T-helper 2 cell treated with Interferon-gamma antibody and Interleukin-4, amounts not matched to agents 5 μg/mL and 100 μg/mL, for 36 hours (primary cell): ENCODE results near the gene FBXL14.
A peak's percentile ranks its signal among the peaks of the same experiment; 100 is the strongest.
"Not testable (repeated sequence)": the region's sequence is repeated elsewhere in the genome, so short reads cannot be mapped to it uniquely, and the experiment has no call there.

Source experiments
- DNase-seq: peaks from one replicate; pipeline ENCODE4 v3.0.0; 2021; ENCODE audit warnings: low spot score
- H3K27ac Mint-ChIP-seq: one replicate; pipeline ENCODE4 v1.8.0; 2021; ENCODE audit warnings: mild to moderate bottlenecking, mixed read lengths
- H3K27me3 Mint-ChIP-seq: one replicate; pipeline ENCODE4 v1.8.0; 2021; ENCODE audit warnings: low read depth, mixed read lengths
- H3K36me3 Mint-ChIP-seq: one replicate; pipeline ENCODE4 v1.8.0; 2021; ENCODE audit warnings: low read depth, mixed read lengths
- H3K4me1 Mint-ChIP-seq: one replicate; pipeline ENCODE4 v1.8.0; 2021; ENCODE audit warnings: low read depth, mixed read lengths
- H3K4me3 Mint-ChIP-seq: one replicate; pipeline ENCODE4 v1.8.0; 2022; ENCODE audit warnings: mild to moderate bottlenecking, moderate library complexity, mixed read lengths
- H3K9me3 Mint-ChIP-seq: one replicate; pipeline ENCODE4 v1.8.0; 2021; ENCODE audit warnings: mixed read lengths

Gene FBXL14

DNA sequence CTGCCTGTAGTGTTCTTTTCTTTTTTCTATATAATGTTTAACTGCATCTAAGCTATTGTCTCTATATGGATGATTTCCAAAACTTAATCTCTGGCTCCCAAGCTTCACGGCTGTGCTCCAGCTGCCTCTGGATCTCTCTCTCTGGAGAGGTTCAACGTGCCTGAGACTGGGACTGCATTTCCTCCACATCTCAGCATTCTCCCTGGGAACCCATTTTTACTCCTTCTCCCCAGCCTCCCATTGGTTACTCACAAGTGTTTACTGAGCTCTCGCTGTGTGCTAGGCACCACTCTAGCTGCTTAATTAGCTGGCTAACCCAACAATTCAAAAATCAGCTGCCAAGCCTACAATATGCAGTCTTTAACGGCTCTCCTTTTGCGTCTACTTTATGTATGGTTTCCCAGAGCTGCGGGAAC is 34.7 kb downstream of the FBXL14 start:
- Mint-ChIP-seq H3K9me3 (no peaks in the 10 kb centered on the region), H3K4me1 (no peaks in the 10 kb centered on the region), H3K4me3 (no peak overlapping the region), H3K27me3 (peaks cover 11% of the 10 kb centered on the region), H3K36me3 (no peaks in the 10 kb centered on the region), H3K27ac (no peak overlapping the region)
- DNase-seq = no peak

DNA sequence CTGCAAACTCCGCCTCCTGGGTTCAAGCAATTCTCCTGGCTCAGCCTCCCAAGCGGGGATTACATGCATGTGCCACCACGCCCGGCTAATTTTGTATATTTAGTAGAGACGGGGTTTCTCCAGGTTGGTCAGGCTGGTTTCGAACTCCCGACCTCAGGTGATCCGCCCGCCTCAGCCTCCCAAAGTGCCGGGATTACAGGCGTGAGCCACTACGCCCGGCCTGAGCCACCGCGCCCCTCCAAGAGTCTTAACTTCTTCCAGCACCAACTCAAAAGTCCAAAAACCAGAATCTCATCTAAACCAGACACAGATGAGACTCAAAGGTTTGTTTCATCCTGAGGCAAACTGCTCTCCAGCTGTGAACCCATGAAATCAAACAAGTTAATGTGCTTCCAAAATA is 36.3 kb downstream of the FBXL14 start:
- H3K4me3 Mint-ChIP-seq, H3K9me3 Mint-ChIP-seq, DNase-seq, H3K4me1 Mint-ChIP-seq, H3K36me3 Mint-ChIP-seq, H3K27ac Mint-ChIP-seq: not testable (repeated sequence)
- H3K27me3 Mint-ChIP-seq = peaks cover 11% of the 10 kb centered on the region

DNA sequence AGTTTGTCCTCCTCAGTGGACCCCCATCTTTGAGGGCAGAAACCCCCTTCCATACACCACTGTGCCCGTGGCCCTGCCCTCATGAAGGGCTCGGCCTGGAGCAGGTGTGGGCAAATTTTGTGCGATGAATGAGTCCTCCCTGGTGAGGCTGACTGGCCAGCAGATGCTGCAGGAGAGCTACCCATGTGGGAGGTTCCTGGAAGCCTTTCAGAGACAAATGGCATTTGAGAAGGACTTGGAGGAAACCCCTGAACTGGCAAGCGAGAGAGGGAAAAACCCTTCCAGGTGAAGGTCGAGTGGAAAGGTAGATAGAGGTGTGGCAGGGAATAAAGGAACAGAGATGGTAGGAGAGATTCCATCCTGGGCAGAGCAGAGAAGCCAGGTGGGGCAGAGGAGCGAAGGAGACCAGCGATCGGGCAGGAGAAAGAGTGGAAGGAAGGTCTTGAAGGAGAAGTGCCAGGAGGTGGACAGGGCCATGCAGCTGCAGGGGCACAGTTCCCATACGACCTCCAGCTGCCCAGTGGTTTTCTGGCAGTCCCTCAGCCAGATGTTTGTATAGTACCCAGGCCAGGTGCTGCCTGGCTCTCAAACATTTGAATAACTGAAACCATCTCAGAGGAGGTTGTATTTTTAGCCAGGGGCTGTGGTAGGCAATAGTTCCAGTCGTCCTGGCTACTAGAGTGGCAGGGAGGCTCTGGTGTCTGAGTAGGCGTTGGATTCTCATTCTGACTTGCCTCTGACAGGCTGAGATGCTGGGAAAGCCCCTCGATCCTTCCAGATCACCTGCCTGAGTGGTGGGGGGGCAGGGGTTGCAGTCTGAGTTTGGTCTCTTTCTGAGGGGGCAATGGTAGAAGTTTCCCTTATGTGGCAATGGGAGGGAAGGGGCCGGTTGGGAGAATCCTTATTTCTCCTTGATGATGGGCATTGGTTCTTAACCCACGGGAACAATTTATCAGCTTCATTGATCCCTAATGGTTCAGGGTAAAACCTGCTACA is 40.1 kb downstream of the FBXL14 start:
- H3K27ac Mint-ChIP-seq = no peak overlapping the region
- H3K4me3 Mint-ChIP-seq = no peak overlapping the region
- H3K9me3 Mint-ChIP-seq = peaks cover 10% of the 10 kb centered on the region
- H3K27me3 Mint-ChIP-seq = peaks cover 5% of the 10 kb centered on the region
- no peaks in the 10 kb centered on the region for H3K4me1 Mint-ChIP-seq
- H3K36me3 Mint-ChIP-seq = no peaks in the 10 kb centered on the region
- peak; percentile 67 for DNase-seq

DNA sequence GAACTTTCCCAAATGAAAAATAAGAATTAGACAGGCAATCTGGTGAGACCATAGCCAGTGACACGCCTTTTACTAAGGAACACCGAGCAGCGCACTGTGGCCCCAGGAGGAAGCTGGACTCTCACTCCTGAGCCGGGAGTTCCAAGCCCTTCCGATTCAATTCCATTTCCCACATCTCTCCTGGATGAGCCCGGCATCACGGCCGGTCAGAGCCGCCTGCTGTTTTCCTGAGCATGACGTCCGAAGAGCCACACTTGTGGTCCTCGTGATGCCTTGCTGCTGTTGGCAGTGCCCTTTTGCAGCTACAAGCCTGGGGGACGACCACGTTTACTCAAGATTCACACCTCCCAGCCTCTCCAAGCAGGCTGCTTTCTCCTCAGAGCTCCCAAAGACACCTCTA is 40.8 kb downstream of the FBXL14 start:
- Mint-ChIP-seq H3K4me3 (no peak overlapping the region), H3K9me3 (peaks cover 10% of the 10 kb centered on the region), H3K27me3 (peaks cover 5% of the 10 kb centered on the region), H3K27ac (no peak overlapping the region), H3K36me3 (no peaks in the 10 kb centered on the region), H3K4me1 (no peaks in the 10 kb centered on the region)
- DNase-seq = no peak

DNA sequence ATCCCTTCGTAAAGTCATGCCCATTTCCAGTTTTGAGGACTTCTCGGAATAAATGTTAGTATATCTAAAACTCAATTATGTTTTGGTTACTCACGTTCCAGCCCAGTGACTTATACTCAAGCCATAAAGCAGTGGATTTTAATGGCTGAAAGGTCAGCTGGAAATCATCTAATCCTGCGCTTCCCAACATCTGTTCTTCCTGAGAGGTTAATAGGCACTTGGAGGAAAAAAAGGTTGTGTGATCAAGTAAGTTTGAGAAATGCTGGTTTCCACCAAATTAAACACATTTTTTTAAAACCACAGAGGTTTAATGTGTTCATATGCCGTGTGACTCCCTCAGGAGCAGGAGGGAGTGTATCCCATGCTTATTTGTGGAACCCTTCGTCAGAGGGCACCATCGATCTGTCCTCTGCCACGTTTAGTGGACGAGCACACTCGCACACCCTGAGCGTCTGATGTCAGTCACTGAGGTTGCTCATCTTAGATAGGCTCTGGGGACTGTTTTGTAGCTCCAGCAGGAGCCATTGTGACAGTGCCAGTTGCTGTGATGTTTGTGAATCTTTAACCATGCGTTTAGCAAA is 41.4 kb downstream of the FBXL14 start:
- Mint-ChIP-seq H3K9me3 (peaks cover 10% of the 10 kb centered on the region), H3K27me3 (peaks cover 7% of the 10 kb centered on the region)
- DNase-seq = no peak

DNA sequence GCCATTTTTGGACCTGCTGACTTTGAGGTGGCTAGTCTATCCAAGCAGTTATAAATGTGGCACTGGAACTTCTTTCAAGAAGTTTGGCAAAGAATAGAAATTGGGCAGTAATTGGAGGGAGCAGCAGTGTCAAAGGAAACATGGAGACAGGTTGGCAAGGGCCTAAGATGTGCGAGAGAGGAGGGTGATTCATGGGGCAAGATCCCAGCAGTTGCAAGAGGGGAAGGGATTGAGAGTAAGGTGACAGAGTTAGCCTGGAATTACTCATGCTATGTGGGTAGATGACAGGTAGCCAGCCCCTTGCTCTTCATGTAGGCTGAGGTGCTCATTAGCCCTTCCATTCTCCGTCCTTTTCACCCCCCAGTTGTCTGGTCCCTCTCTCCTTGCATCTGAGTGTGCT is 42.2 kb downstream of the FBXL14 start:
- DNase-seq = no peak

More for the DNA sequence above, 41.4 kb downstream of the FBXL14 start:
- no peaks in the 10 kb centered on the region for H3K36me3 Mint-ChIP-seq
- no peak overlapping the region for H3K4me3 Mint-ChIP-seq
- H3K4me1 Mint-ChIP-seq = no peaks in the 10 kb centered on the region
- no peak overlapping the region for H3K27ac Mint-ChIP-seq

DNA sequence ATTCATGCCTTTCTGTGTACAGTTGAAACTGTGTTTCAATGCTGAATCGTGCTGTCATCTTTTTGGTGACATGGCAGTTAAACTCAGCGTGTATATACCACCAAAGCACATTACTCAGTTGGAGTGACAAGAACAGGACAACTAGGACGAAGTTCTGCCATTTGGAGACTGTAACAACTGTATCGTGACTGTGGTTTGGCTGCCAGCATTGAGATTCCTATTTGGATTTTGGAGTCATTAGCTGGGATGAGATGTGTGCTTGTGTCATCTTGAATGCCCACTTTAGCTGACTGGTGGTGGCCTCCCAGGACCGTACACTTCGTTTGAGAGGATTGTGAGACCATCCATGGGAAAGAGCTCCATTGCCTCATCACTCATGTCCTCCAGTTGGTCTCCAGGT is 42.9 kb downstream of the FBXL14 start:
- no peaks in the 10 kb centered on the region for H3K4me1 Mint-ChIP-seq
- no peak overlapping the region for H3K4me3 Mint-ChIP-seq
- H3K27me3 Mint-ChIP-seq = peaks cover 12% of the 10 kb centered on the region
- H3K36me3 Mint-ChIP-seq = no peaks in the 10 kb centered on the region
- H3K27ac Mint-ChIP-seq = no peak overlapping the region
- DNase-seq = no peak
- H3K9me3 Mint-ChIP-seq = peaks cover 10% of the 10 kb centered on the region

More for the DNA sequence above, 42.2 kb downstream of the FBXL14 start:
- peaks cover 10% of the 10 kb centered on the region for H3K9me3 Mint-ChIP-seq
- H3K27ac Mint-ChIP-seq = no peak overlapping the region
- H3K4me3 Mint-ChIP-seq = no peak overlapping the region
- no peaks in the 10 kb centered on the region for H3K36me3 Mint-ChIP-seq
- no peaks in the 10 kb centered on the region for H3K4me1 Mint-ChIP-seq
- peaks cover 12% of the 10 kb centered on the region for H3K27me3 Mint-ChIP-seq

DNA sequence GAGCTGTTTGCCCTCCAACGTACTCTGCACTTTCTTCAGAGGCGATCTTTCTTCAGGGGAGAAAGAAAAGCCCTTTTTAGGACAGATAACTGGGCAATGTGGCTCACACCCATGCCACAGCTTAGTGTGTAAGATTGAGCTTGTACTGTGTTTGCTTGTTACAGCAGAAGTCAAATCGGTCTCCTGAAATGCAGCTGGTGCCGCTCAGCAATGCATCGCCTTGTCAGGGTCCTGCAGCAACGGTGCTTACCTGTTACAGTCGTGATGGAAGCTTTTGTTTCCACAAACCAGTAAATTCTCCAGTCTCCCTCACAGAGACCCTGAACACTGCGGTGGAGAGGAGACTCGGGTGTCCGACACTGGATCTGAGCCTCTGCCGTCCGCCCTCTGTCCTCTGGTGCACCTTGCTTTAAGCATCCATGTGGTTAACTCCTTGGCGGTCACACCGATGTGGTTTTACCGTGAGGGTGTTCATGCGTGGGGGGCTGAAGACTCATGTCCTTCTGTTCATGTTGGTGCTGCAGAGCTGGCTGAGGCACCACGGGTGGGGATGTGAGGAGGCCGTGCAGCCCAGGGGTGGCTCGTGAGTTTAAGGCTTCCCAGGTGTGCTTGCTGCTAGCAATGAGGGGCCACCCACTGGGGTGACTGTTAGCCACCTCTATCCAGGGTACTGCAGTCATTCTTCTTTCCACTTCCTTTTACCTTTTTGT is 47.3 kb downstream of the FBXL14 start:
- no peaks in the 10 kb centered on the region for H3K4me1 Mint-ChIP-seq
- no peak for DNase-seq
- peaks cover 10% of the 10 kb centered on the region for H3K9me3 Mint-ChIP-seq
- H3K27ac Mint-ChIP-seq = no peak overlapping the region
- no peak overlapping the region for H3K4me3 Mint-ChIP-seq
- H3K36me3 Mint-ChIP-seq = no peaks in the 10 kb centered on the region
- H3K27me3 Mint-ChIP-seq = peaks cover 37% of the 10 kb centered on the region

DNA sequence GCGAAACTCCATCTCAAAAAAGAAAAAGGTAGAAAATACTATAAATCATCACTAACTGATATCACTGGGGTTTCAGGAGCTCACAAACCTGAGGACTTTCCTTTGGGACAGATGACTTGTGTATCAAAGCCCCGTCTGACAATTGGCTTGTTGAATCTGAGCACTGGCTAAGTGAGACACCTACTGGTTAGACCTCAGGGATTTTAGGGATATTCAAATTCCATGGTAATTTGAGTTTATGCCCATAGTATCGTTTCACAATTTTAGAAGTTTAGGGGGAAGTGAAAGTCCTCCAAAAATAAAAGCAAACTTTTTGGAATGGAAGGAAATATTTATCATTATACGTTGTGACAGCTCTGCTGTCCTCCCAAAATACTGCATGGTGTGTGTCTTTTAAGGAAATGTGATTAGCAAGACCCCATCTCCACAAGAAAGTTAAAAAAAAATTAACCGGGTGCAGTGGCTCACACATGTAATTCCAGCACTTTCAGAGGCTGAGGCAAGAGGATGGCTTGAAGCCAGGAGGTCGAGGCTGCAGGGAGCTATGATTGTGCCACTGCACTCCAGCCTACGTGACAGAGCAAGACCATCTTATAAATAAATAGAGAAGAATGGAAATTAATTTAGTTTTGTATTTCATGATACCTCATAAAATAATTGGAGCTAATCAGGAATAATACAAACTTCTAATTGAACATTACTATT is 49.2 kb downstream of the FBXL14 start:
- no peak for DNase-seq
- H3K36me3 Mint-ChIP-seq = no peaks in the 10 kb centered on the region
- no peak overlapping the region for H3K4me3 Mint-ChIP-seq
- H3K27me3 Mint-ChIP-seq = peaks cover 44% of the 10 kb centered on the region
- H3K27ac Mint-ChIP-seq = no peak overlapping the region
- H3K4me1 Mint-ChIP-seq = no peaks in the 10 kb centered on the region
- H3K9me3 Mint-ChIP-seq = no peaks in the 10 kb centered on the region

DNA sequence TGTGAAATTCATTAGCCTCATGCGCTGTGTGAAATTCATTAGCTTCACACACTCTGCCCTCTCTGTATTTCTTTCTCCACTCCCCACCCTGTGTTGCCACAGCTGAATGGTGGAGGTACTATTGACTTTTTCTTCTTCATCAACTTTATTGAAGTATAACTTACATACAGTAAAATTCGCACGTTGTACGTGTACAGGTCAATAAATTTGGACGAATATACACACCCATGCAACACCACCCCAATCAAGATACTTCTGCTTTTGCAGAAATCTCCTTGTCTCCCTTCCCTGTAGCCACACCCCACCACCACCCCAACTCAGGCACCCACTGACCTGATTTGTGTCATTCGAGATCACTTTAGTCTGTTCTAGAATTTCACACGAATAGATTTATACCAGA is 51.8 kb downstream of the FBXL14 start:
- no peaks in the 10 kb centered on the region for H3K9me3 Mint-ChIP-seq
- peaks cover 63% of the 10 kb centered on the region for H3K27me3 Mint-ChIP-seq
- H3K36me3 Mint-ChIP-seq = no peaks in the 10 kb centered on the region
- no peaks in the 10 kb centered on the region for H3K4me1 Mint-ChIP-seq
- no peak overlapping the region for H3K27ac Mint-ChIP-seq
- H3K4me3 Mint-ChIP-seq = no peak overlapping the region
- no peak for DNase-seq

DNA sequence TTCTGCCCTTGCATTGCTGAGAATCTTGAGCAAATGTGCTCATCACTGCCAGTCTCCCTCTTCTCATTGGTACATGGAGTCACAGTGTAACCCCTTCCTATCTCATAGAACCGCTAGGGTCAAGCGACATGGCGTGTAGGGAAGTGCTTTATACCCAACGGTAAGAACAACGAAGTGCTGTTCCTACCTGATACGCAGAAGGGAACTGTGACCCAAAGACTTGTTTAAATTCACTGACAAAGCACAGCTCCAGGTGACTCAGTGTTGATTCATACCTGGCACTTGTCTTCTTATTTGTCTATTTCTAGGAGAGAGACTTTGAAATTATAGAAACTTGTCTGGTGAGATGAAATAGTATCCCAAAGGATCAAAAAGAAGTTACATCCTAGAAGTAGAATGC is 53.7 kb downstream of the FBXL14 start:
- no peaks in the 10 kb centered on the region for H3K36me3 Mint-ChIP-seq
- H3K4me1 Mint-ChIP-seq = no peaks in the 10 kb centered on the region
- H3K27ac Mint-ChIP-seq = no peak overlapping the region
- no peak for DNase-seq
- no peaks in the 10 kb centered on the region for H3K9me3 Mint-ChIP-seq
- no peak overlapping the region for H3K4me3 Mint-ChIP-seq
- H3K27me3 Mint-ChIP-seq = peaks cover 72% of the 10 kb centered on the region

DNA sequence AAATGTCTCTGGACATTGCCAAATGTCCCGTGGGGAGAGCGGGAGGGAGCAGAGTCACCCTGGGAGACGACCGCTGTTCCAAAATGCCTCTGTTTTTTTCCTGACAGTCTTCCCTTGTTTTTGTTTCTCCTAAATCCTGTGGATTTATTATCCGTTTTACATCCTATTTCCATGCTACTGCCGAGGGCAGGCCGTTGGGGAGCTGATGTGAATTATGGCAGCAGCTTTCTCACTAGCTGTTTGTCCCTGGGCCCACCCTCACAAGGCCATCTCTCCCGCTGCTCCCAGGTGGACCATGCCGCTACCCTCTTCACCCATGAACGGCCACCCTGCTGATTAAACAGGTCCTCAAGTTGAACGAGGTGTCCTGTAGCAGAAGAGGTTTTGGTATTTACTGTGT is 55.2 kb downstream of the FBXL14 start:
- H3K27me3 Mint-ChIP-seq = peaks cover 68% of the 10 kb centered on the region
- no peak for DNase-seq
- no peaks in the 10 kb centered on the region for H3K9me3 Mint-ChIP-seq
- no peak overlapping the region for H3K4me3 Mint-ChIP-seq
- no peaks in the 10 kb centered on the region for H3K36me3 Mint-ChIP-seq
- H3K4me1 Mint-ChIP-seq = peaks cover 8% of the 10 kb centered on the region
- no peak overlapping the region for H3K27ac Mint-ChIP-seq

DNA sequence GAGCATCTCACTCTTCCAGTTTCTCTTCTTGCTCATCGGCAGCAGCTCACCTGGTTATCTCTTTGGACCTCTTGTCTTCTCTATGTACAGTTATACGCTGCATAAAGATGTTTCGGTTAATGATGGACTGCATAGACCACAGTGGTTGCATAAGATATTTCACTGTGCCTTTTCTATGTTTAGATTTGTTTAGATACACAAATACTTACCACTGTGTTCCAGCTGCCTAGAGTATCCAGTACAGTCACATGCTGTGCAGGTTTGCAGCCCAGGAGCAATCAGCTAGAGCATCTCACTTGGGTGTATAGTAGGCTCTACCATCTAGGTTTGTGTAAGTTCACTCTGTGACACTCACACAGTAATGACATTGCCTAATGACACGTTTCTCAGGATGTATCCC is 57.6 kb downstream of the FBXL14 start:
- Mint-ChIP-seq H3K27me3 (peaks cover 75% of the 10 kb centered on the region), H3K4me3 (no peak overlapping the region), H3K27ac (no peak overlapping the region)

More for the DNA sequence above, 57.6 kb downstream of the FBXL14 start:
- no peaks in the 10 kb centered on the region for H3K36me3 Mint-ChIP-seq
- no peaks in the 10 kb centered on the region for H3K9me3 Mint-ChIP-seq
- H3K4me1 Mint-ChIP-seq = peaks cover 31% of the 10 kb centered on the region
- no peak for DNase-seq
